Measurements from ENCODE around the gene PYGM.
"Not testable (repeated sequence)": the region's sequence is repeated elsewhere in the genome, so short reads cannot be mapped to it uniquely, and the experiment has no call there.

Gene PYGM

DNA sequence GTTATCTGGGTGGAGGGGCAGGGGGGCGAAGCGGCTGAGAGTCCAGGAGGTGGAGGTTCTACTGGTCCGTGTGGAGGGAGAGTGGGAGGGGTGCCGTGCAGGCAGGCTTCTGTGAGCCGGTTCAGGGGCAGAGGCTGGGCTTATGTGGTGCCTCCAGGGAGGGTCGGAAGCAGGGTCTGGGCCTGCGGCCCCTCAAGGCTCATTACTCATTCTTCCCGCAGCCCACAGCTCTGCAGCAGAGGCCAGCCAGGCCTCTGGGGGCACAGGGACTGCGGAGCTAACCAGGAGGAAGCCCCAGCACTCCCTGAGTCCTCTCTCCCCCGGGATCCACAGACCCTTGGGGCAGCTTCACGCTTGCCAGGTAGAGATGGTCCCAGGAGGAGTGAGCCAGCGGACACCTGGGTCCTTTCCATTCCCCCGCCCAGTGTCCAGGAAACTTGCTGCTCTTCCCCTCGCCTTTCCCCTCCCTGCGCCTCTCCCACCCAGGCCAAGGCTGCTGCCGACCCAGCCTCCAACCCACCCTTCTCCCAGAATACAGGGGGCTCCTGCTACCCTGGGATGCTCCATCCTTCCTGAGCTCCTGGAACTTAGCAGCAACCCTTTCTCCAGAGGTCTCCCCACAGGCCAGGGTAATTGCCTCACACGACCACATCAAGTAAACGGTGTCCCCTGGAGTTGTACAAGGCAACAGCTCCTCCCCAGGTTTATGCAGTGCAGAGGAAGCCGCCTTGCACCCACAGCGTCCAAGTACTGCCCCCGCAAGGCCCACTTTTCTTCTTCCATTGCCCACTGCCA, 43.1 kb downstream of the PYGM start:
- DNase-seq (ENCODE audit: low read depth), result no peak

DNA sequence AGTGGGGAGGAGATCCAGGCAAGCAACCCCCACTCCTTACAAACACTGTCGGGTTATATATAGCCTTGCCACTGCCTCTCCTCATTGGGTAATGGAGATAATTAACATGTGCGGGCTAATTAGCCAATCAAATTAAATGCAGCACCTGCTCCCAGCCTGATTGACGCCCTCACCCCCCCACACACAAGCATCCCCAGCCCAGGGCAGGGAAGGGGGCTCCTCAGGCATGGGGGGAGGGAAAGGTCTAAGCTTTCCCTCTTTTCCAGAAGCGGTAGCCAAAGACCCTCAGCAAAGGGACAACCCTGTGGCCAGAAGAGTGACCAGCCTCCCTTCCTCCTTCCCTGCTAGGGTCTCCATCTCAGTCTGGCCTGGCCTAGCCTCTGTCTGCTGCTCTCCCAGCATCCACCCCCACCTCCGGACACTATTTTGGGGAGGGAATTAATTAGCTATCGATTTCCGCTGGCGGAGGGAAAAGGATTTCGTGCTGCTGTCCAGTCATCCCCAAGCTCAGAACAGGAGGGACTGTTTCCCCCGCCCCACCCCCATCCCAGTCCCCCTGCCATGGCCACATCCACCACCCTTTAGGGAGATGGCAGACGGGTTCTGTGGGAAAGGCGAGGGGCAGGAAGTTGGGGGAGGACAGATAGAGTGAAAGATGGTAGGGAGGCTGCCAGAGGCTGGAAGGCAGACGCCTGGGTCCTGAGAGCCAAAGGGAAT, 43.9 kb downstream of the PYGM start:
- no peak for DNase-seq (ENCODE audit: low read depth)

DNA sequence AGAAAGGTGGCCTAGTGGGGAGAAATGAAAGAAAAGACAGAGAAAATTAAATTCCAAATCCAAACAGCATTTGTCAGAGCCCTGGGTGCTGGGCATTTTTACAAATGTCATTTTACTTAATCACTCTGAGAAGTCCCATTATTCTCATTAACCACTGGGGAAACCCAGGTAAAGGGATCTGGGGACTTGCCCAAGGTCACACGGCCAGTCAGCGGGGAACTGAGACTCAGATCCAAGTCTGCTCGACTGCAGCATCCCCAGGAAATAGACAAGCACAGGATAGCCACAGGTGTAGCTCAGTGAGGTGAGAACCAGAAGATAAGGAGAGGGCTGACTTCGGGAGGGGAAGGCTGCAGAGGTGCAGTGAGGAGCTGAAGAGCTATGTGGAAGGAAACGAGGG, 44.7 kb downstream of the PYGM start:
- DNase-seq (ENCODE audit: low read depth), result no peak

DNA sequence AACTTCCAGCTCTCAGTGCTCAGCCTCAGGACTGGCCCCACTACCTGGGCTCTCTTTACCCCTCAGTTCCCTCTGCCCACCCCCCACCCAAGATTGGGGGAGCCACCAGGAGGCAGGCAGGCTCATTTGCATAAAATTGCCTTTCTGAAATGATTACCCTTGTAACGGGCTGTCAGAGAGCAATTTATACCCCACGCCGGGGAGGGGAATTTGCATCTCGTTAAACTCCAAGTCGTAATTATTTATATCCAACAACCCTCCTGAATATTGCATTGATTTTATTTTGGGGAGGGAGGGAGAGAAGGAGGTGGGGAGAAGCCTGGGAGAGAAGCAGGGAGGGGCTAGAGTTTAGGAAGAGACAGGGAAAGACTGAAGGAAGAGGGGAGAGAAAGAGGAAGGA, 45.1 kb downstream of the PYGM start:
- DNase-seq (ENCODE audit: low read depth), result no peak

DNA sequence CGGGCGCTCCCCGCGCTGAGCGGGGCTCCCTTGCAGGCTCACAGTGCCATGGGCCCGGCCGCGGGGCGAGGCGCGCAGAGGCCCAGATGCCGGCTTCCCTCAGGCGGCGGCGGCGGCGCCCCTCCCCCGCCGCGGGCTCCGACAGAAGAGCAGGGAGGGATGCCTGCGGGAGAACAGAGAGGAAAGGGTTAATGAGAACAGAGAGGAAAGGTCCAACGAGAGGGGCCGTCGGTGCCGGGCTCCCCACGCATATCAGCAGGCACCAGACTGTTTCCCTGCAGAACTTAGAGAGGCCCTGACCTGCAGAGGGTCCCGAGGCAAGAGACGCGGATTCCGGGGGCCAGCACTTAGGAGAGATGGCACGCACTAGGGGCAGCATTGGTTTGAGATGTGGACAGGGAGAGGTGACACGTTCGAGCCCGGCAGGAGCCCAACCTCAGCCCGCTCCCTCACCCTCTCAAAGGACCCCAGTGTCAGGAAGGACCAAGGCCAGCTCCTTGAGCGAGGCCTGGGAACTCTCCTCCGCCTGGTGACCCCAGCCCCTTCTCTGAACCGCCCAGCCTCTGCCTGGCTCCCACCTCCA, 45.9 kb downstream of the PYGM start:
- no peak for DNase-seq (ENCODE audit: low read depth)

DNA sequence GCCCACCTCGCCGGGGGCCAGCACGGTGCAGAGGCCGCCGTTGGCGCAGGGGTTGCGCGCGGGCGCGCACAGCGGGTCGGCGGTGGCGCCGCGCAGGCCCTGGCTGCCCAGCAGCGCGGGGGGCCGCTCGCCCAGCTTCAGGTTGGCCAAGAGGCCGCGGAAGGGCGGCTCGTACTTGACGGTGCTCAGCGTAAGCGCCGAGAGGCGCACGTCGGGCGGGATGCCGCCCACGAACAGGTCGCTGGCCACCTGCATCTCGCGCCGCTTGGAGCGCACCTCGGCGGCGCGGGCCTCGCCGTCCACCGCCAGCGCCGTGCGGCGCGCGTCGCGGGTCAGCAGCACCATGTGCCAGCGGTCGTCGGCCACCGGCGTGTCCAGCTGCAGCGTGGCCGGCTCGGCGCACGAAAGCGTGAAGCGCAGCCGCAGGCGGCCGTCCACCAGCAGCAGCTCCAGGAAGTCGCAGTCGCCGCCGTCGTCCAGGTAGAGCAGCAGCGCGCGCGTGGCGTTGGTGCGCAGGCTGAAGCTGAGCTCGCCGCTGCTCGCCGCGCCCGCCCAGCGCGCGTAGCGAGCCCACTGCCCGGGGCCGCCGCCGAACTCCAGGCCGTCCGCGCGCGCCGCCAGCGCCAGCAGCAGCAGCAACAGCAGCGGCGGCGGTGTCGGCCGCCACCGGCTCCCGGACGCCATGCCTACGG, 46.6 kb downstream of the PYGM start:
- no peak for DNase-seq (ENCODE audit: low read depth)

DNA sequence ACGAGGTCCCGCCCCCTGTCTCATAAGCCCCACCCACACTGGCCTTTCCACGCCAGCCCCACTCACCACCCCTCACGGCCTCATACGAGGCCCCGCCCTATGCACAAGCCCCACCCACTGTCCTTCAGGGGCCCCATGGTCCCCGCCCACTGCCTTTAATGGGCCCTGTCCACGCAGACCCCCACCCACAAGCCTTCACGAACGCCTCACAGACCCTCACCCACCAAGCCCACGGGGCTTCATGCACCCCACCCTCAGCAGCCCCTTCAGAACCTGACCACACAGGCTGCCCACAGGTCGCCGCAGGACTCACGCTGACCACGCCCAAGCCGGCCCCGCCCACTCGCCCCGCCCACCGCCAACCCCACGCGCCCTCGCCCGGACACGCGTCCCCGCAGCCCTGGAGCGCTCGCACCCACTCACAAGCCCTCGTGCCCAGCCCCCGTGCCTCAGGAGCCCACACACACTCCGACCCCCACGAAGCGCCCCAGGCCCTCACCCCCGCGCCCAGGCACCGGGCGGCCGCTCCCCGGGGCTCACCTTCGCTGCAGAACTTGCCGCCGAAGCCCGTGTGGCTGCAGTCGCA, 47.3 kb downstream of the PYGM start:
- DNase-seq (ENCODE audit: low read depth), result no peak

DNA sequence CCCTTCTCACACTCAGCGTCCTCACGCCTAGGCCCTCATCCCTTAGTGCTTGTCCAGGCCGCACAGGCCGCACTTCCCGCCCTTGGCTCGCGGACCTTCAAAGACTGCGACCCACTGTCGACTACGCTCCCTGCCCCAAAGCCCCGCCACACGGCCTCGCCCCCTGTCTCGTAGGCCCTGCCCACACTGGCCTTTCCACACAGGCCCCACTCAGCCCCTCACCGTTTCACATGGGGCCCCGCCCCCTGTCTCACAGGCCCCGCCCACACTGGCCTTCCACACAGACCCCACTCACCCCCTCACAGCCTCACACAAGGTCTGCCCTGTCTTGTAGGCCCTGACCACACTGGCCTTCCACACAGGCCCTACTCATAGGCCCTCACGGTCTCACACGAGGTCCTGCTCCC, 47.8 kb downstream of the PYGM start:
- DNase-seq (ENCODE audit: low read depth), result no peak

DNA sequence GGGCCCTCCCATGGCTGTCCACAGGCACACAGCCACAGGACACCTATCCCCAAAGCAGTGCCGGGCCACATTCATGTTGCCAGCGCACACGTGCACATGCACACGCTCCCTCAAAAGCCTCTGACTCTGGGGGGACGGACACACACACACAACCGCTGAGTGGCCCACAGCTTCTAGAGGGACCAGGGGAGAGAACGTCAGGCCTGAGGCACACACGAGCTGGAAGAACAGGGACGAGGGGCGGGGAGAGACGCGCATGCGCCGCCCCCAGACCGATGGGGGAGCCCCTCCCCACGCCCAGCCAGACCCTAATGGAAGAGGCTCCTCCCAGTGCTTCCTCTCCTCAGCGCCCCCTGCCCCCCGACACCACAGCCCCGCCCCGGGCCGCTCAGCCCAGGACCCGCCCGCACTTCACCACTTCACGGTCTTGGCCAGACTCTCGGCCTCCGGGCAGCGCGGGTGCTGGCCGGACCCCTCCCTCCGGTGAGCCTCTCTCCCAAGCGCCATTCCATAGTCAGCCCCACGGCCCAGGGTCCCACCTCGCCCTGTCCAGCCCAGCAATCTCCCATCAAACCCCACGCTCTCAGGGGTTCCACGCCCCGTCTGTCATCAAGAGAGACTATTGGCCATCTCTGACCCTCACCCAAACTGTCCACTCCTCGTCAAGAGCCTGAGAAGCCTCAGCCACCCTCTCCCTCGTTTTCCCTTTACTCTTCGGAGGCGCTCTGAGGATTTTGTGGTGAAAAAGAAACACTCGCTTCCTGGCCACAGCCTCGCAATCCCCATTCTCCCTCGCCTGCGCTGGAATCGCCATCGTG, 48.4 kb downstream of the PYGM start:
- no peak for DNase-seq (ENCODE audit: low read depth)

DNA sequence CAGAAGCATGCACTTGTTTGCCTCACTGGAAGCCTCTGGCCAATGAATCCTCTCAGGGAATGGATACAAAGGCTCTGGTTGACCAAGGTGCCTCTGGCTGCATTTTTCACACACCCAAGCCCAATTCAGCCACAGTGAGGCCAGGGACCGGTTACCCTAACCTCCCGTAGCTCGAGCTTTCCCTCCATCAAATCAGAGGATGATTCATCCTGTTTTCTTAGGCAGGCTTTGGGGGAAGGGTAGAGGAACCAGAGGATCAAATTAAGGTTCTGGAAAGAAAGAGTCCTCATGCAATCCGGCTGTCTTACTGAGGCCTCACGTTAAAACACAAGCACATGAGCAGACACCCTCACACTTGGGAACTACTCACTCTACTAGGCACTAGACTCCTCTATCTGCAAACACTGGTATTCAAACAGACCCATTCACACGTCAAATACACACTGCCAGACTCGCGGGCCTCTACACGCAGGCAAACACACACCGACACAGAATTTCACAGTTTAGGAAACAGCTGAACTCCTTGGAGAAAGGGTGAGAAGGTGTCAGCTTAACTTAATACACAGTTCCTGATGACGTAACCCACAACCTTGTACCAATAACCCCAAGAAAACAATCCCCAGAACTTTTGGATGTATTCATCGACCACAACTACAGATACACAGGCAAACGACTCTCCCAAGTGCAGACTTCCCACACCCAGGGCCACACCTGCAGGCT, 49.2 kb downstream of the PYGM start:
- DNase-seq (ENCODE audit: low read depth), result no peak

DNA sequence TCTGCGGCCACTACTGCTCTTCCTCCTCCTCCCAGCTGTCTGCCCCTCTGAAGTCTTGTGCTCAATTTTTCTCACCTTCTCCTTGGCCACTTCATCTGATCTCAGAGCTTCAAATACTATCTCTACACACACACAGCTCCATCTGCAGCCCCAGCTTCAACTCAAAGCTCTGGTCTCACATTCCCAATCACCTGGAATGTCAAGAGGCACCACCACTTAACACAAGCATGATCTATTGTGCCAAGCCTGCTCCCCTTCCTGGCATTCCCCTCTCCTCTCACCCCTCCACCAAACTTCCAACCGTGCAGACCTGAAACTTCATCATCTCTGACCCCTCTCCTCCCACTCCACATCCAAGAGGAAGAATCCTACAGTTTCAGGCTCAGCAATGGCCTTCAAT, 54.3 kb downstream of the PYGM start:
- DNase-seq (ENCODE audit: low read depth), result no peak

DNA sequence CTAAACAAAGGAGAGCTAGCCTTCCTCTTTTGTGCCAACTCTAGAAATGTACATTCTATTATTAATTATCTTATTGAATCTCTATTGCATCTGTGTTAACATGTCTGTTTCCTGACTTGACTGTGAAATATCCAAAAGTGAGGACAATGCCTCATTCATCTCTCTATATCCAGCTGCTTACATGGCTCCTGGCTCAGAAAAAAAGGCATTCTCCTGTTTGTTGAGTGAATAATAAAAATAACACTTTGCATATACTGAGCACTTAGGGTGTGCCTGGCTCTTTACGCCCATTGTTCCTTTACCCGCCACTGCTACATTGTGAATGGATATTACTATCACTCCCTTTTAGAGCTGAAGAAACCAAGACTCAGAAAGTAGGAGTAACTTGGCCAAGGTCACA, 56.7 kb downstream of the PYGM start:
- no peak for DNase-seq (ENCODE audit: low read depth)

DNA sequence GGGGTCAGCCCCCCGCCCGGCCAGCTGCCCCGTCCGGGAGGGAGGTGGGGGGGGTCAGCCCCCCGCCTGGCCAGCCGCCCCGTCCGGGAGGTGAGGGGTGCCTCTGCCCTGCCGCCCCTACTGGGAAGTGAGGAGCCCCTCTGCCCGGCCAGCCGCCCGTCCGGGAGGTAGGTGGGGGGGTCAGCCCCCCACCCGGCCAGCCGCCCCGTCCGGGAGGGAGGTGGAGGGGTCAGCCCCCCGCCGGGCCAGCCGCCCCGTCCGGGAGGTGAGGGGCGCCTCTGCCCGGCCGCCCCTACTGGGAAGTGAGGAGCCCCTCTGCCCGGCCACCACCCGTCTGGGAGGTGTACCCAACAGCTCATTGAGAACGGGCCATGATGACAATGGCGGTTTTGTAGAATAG, 57.8 kb downstream of the PYGM start:
- DNase-seq (ENCODE audit: low read depth), result not testable (repeated sequence)

DNA sequence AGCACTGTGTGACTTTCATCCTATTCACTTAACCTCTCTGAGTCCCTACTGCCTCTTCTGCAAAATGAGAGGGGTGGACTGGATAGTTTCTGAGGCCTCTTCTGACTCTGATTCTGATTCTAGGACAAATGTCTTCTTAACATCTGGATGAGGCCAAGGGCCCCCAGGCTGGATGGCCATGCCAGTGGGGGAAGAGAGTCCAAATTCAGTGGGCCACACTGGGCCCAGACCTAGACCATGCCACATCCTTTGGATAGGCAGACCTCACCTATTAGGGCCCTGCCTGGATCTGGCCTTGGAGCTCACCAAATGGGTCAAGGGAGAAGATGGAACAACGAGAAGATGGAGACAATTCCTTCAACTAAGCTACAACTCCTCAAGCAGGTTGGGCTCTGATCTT, 61.3 kb downstream of the PYGM start:
- DNase-seq (ENCODE audit: low read depth), result no peak

DNA sequence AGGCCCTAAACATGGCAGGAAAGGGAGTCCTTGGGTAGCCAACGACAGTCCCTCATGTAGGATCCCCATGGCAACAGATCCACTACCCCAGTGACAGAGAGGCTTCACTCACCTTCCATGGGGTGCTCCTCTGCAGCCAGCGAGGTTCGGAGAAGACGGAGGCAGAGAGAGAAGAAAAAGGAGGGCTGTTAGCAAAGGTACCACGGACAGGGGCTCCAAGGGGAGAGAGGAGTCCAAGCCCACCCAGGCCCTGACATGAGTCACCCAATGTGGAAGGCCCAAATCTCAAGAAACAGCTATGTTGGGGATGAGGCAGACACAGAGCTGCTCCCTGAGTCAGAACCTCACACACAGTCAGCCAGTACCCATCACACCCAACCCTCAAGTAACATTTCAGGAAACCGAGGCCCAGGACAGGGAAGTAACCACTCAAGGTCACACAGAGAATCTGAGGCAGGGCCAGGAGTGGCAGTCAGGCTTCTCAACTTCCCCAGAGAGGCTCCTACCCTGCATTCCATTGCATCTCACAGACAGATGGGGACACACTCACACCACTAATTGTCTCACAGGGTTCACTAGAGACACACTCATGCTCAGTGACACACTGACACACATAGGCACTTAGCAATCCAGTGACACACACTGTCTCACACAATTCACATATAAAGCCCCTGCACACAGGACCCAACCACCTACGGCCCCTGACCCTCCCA, 62.0 kb downstream of the PYGM start:
- no peak for DNase-seq (ENCODE audit: low read depth)

All from activated gamma-delta T cell treated with anti-CD3 and anti-CD28 coated beads, Interleukin-2, amount 50 U/mL, for 16 hours (primary cell).